ENCODE results near the gene PRKCSH.

The PRKCSH gene

GRCh38 chr19:11478167-11479089, 43.0 kb downstream of the PRKCSH start:
- DNase-seq (ENCODE audit: low read depth): no peak

- no peak for DNase-seq (ENCODE audit: low read depth)
Observed at GRCh38 chr19:11479090-11479897, 43.9 kb downstream of the PRKCSH start.

- no peak for DNase-seq (ENCODE audit: low read depth)
Observed at GRCh38 chr19:11479898-11480714, 44.7 kb downstream of the PRKCSH start.

GRCh38 chr19:11480715-11481533, 45.5 kb downstream of the PRKCSH start, which contains the start of gene ELAVL3:
Gene ELAVL3, minus strand, starts transcription at chr19:11481046. Its CDS starts 438 bp downstream, at chr19:11480608.
- DNase-seq (ENCODE audit: low read depth): no peak

- DNase-seq (ENCODE audit: low read depth): peak; percentile 51
Observed at GRCh38 chr19:11481534-11482383, 46.3 kb downstream of the PRKCSH start.

GRCh38 chr19:11482384-11483050, 47.1 kb downstream of the PRKCSH start:
- DNase-seq (ENCODE audit: low read depth): peak; percentile 67

- no peak for DNase-seq (ENCODE audit: low read depth)
Observed at GRCh38 chr19:11483366-11484111, 48.1 kb downstream of the PRKCSH start.

GRCh38 chr19:11485245-11485837, 49.9 kb downstream of the PRKCSH start:
- DNase-seq (ENCODE audit: low read depth): no peak

- no peak for DNase-seq (ENCODE audit: low read depth)
Observed at GRCh38 chr19:11486661-11487503, 51.4 kb downstream of the PRKCSH start.

GRCh38 chr19:11489378-11489777, 53.9 kb downstream of the PRKCSH start:
- no peak for DNase-seq (ENCODE audit: low read depth)

GRCh38 chr19:11494634-11495285, 59.3 kb downstream of the PRKCSH start:
- no peak for DNase-seq (ENCODE audit: low read depth)

- no peak for DNase-seq (ENCODE audit: low read depth)
Observed at GRCh38 chr19:11495481-11495880, 60.0 kb downstream of the PRKCSH start.

- DNase-seq (ENCODE audit: low read depth): no peak
Observed at GRCh38 chr19:11495885-11496284, 60.5 kb downstream of the PRKCSH start.

GRCh38 chr19:11496391-11497163, 61.1 kb downstream of the PRKCSH start:
- peak; percentile 36 for DNase-seq (ENCODE audit: low read depth)

GRCh38 chr19:11499220-11499726, 63.8 kb downstream of the PRKCSH start:
- no peak for DNase-seq (ENCODE audit: low read depth)

- DNase-seq (ENCODE audit: low read depth): no peak
Observed at GRCh38 chr19:11499890-11500420, 64.5 kb downstream of the PRKCSH start.
